H9 (cell line): ENCODE results near the gene DHDH. TPM values are rescaled to one million over a fixed set of nuclear protein-coding genes. Genes with fewer than 3 reads are reported as not detected.

Experiments
- DNase-seq: peaks from one replicate; pipeline ENCODE4 v3.0.0-alpha.2; 2017
- H2AFZ ChIP-seq: one replicate; pipeline ENCODE4 v1.6.1; 2013; ENCODE audit warnings: mild to moderate bottlenecking, low read length, control low read depth, moderate library complexity
- H2AK5ac ChIP-seq: 2 replicates; pipeline ENCODE4 v1.6.1; 2013; ENCODE audit warnings: low read length, control low read depth, mixed read lengths; ENCODE audit not compliant: insufficient read length
- H2BK120ac ChIP-seq: one replicate; pipeline ENCODE4 v1.6.1; 2013; ENCODE audit warnings: low read depth, mild to moderate bottlenecking, low read length, control low read depth, inconsistent platforms; ENCODE audit not compliant: poor library complexity, severe bottlenecking
- H2BK12ac ChIP-seq: 2 replicates; pipeline ENCODE4 v1.6.1; 2013; ENCODE audit warnings: low read length, control low read depth, mixed read lengths, low read depth; ENCODE audit not compliant: insufficient read length
- H2BK15ac ChIP-seq: 2 replicates; pipeline ENCODE4 v1.6.1; 2013; ENCODE audit warnings: low read depth, low read length, control low read depth
- H2BK20ac ChIP-seq: one replicate; pipeline ENCODE4 v1.6.1; 2013; ENCODE audit warnings: low read depth, mild to moderate bottlenecking, low read length, control low read depth, inconsistent platforms; ENCODE audit not compliant: poor library complexity, severe bottlenecking
- H2BK5ac ChIP-seq: 2 replicates; pipeline ENCODE4 v1.6.1; 2013; ENCODE audit warnings: low read length, control low read depth, mixed read lengths; ENCODE audit not compliant: insufficient read length
- H3K14ac ChIP-seq: 2 replicates; pipeline ENCODE4 v1.6.1; 2013; ENCODE audit warnings: low read length, control low read depth; ENCODE audit not compliant: insufficient read depth
- H3K18ac ChIP-seq: 2 replicates; pipeline ENCODE4 v1.6.1; 2013; ENCODE audit warnings: low read depth, mild to moderate bottlenecking, mixed read lengths, low read length, control low read depth; ENCODE audit not compliant: insufficient read length
- H3K23ac ChIP-seq: 2 replicates; pipeline ENCODE4 v1.6.1; 2013; ENCODE audit warnings: low read length, control low read depth, mixed read lengths, low read depth; ENCODE audit not compliant: insufficient read length
- H3K23me2 ChIP-seq: 2 replicates; pipeline ENCODE4 v1.6.1; 2013; ENCODE audit warnings: low read depth, mild to moderate bottlenecking, mixed read lengths, low read length, control low read depth; ENCODE audit not compliant: insufficient read length, poor library complexity, severe bottlenecking
- H3K27ac ChIP-seq: 2 replicates; pipeline ENCODE4 v1.5.1; 2013; ENCODE audit warnings: low read length, control low read depth, mixed read lengths, low read depth; ENCODE audit not compliant: insufficient read length
- H3K27me3 ChIP-seq: 2 replicates; pipeline ENCODE4 v1.6.1; 2013; ENCODE audit warnings: low read length, control low read depth, inconsistent platforms; ENCODE audit not compliant: insufficient read depth
- H3K4ac ChIP-seq: 2 replicates; pipeline ENCODE4 v1.6.1; 2013; ENCODE audit warnings: low read depth, mild to moderate bottlenecking, control low read depth, inconsistent platforms, low read length, moderate library complexity
- H3K4me1 ChIP-seq: 2 replicates; pipeline ENCODE4 v1.6.1; 2013; ENCODE audit warnings: low read length, control low read depth, inconsistent platforms; ENCODE audit not compliant: insufficient read depth
- H3K4me2 ChIP-seq: 2 replicates; pipeline ENCODE4 v1.6.1; 2013; ENCODE audit warnings: low read length, control low read depth, mixed read lengths; ENCODE audit not compliant: insufficient read length, insufficient read depth
- H3K56ac ChIP-seq: 2 replicates; pipeline ENCODE4 v1.6.1; 2013; ENCODE audit warnings: low read depth, mild to moderate bottlenecking, mixed read lengths, low read length, control low read depth; ENCODE audit not compliant: insufficient read length
- H3K79me1 ChIP-seq: 2 replicates; pipeline ENCODE4 v1.6.1; 2013; ENCODE audit warnings: low read depth, mild to moderate bottlenecking, moderate library complexity, low read length, control low read depth, inconsistent platforms; ENCODE audit not compliant: insufficient read depth, poor library complexity, severe bottlenecking
- H3K79me2 ChIP-seq: 2 replicates; pipeline ENCODE4 v1.6.1; 2013; ENCODE audit warnings: low read length, control low read depth, inconsistent platforms; ENCODE audit not compliant: insufficient read depth
- H3K9ac ChIP-seq: 2 replicates; pipeline ENCODE4 v1.6.1; 2013; ENCODE audit warnings: low read length, control low read depth, mixed read lengths; ENCODE audit not compliant: insufficient read length; ENCODE audit errors: extremely low read depth
- H3K9me3 ChIP-seq: one replicate; pipeline ENCODE4 v1.6.1; 2013; ENCODE audit warnings: low read depth, low read length, inconsistent platforms; ENCODE audit not compliant: control insufficient read depth
- H3T11ph ChIP-seq: one replicate; pipeline ENCODE4 v1.6.1; 2013; ENCODE audit warnings: mild to moderate bottlenecking, low read length, control low read depth, inconsistent platforms
- H4K20me1 ChIP-seq: one replicate; pipeline ENCODE4 v1.6.1; 2013; ENCODE audit not compliant: control insufficient read depth, insufficient read length, insufficient read depth
- H4K5ac ChIP-seq: 2 replicates; pipeline ENCODE4 v1.6.1; 2013; ENCODE audit warnings: low read depth, mild to moderate bottlenecking, mixed read lengths, low read length, control low read depth; ENCODE audit not compliant: insufficient read length
- H4K8ac ChIP-seq: replicated peaks from 2 replicates; pipeline ENCODE4 v1.6.1; 2013; ENCODE audit warnings: low read length, control low read depth, mixed read lengths, low read depth; ENCODE audit not compliant: insufficient read length
- H4K91ac ChIP-seq: 2 replicates; pipeline ENCODE4 v1.6.1; 2013; ENCODE audit warnings: low read depth, mild to moderate bottlenecking, moderate library complexity, mixed read lengths, low read length, control low read depth; ENCODE audit not compliant: insufficient read length
- H3K27ac Mint-ChIP-seq, 3 experiments: 2 replicates in 2 of 3; 3 replicates in 1 of 3; pipeline ENCODE4 v1.8.0; 2020 to 2021; ENCODE audit warnings: mixed read lengths in 3 of 3, mild to moderate bottlenecking in 1 of 3, moderate library complexity in 1 of 3
- H3K27me3 Mint-ChIP-seq: 2 replicates; pipeline ENCODE4 v1.8.0; 2021; ENCODE audit warnings: low read depth, mild to moderate bottlenecking, moderate library complexity, mixed read lengths
- H3K36me3 Mint-ChIP-seq, 3 experiments: 2 replicates in 2 of 3; 3 replicates in 1 of 3; pipeline ENCODE4 v1.8.0; 2020 to 2021; ENCODE audit warnings: low read depth in 3 of 3, mixed read lengths in 3 of 3; ENCODE audit not compliant: insufficient read depth in 1 of 3
- H3K4me1 Mint-ChIP-seq, 2 experiments: 2 replicates each; pipeline ENCODE4 v1.8.0; 2020; ENCODE audit warnings: mixed read lengths in 2 of 2
- H3K4me3 Mint-ChIP-seq, 2 experiments: 2 replicates in 1 of 2; 3 replicates in 1 of 2; pipeline ENCODE4 v1.8.0; 2020 to 2021; ENCODE audit warnings: mild to moderate bottlenecking in 2 of 2, mixed read lengths in 2 of 2, moderate library complexity in 1 of 2
- H3K9me3 Mint-ChIP-seq, 2 experiments: 2 replicates in 1 of 2; 3 replicates in 1 of 2; pipeline ENCODE4 v1.8.0; 2020; ENCODE audit warnings: mild to moderate bottlenecking in 2 of 2, mixed read lengths in 2 of 2, moderate library complexity in 1 of 2
- CTCF ChIP-seq: fragments of 200-600 bp; sonication (generic); conservative IDR thresholded peaks from 3 replicates; pipeline ENCODE4 v1.8.0; 2021; ENCODE audit warnings: antibody characterized with exemption, mild to moderate bottlenecking
- WGBS: extraction: QIAGEN DNeasy Blood & Tissue Kit; methylation state at CpG from one replicate; pipeline ENCODE4 v1.1.7; 2013; ENCODE audit warnings: missing lambda C conversion rate, low lambda C conversion rate, mixed read lengths; ENCODE audit not compliant: insufficient read length; ENCODE audit errors: extremely low coverage; 5-methylcytosine and 5-hydroxymethylcytosine counted together
- total RNA-seq: library from RNA; stranded (reverse); gene quantifications from 2 replicates; pipeline ENCODE4 v1.2.1, GENCODE V29; 2021

DHDH gene
- total RNA-seq, 1 experiment from 2014 or later: 2.0 TPM

- DNase-seq: no peak
- Histone ChIP-seq H4K5ac (no peak overlapping the region), H3K79me2 (no peaks in the 10 kb centered on the region), H3K18ac (no peak overlapping the region), H4K91ac (no peak overlapping the region), H3K4ac (no peak overlapping the region), H3K4me2 (no peak overlapping the region), H3K4me1 (no peaks in the 10 kb centered on the region), H2BK5ac (no peak overlapping the region), H2AK5ac (no peak overlapping the region), H2BK12ac (no peak overlapping the region), H3K14ac (no peak overlapping the region), H3K56ac (no peak overlapping the region), H4K20me1 (no peaks in the 10 kb centered on the region), H3K23ac (no peak overlapping the region), H3K79me1 (no peaks in the 10 kb centered on the region), H4K8ac (no peak overlapping the region), H3K27me3 (no peaks in the 10 kb centered on the region), H2AFZ (no peak overlapping the region), H3T11ph (no peak overlapping the region), H3K23me2 (no peaks in the 10 kb centered on the region), H2BK20ac (no peak overlapping the region), H2BK120ac (no peak overlapping the region), H2BK15ac (no peak overlapping the region), H3K9me3 (no peaks in the 10 kb centered on the region), H3K9ac (no peak overlapping the region), H3K27ac (no peak overlapping the region)
- Mint-ChIP-seq H3K4me3 (no peak overlapping the region), H3K36me3 (peaks cover 0 to 1% (median 0%) of the 10 kb centered on the region in 3 experiments; a peak in 2 of 7 replicates), H3K9me3 (no peaks in the 10 kb centered on the region; a peak in 2 of 5 replicates), H3K4me1 (no peaks in the 10 kb centered on the region), H3K27ac (no peak overlapping the region), H3K27me3 (peaks cover 12% of the 10 kb centered on the region)
- no CpG with 5 or more reads among the region's 3 CpGs for WGBS
- TF ChIP-seq CTCF: no peak
These were observed 13.7 kb downstream of the DHDH start for GRCh38 chr19:48947258-48947542.
